NT2/D1 (cell line): Measurements from ENCODE around the gene SLC45A3.

ENCODE experiments used
- YY1 ChIP-seq: IDR thresholded peaks from 2 replicates; pipeline ENCODE4 v1.6.1; 2011; ENCODE audit not compliant: insufficient read length, insufficient read depth
- ZNF274 ChIP-seq: IDR thresholded peaks from 2 replicates; pipeline ENCODE4 v1.6.1; 2011; ENCODE audit warnings: mild to moderate bottlenecking, low read depth, low read length

GRCh38 chr1:205666372-205667166 is 13.7 kb downstream of the SLC45A3 start:
- TF ChIP-seq YY1 (no peak), ZNF274 (no peak)
